GM10248 (cell line): ENCODE measurements around the gene KCTD1.
A peak's percentile ranks its signal among the peaks of the same experiment; 100 is the strongest.

Experiments
- CTCF ChIA-PET: fragments of 300-600 bp; sonication (Branson Sonifier 250); formaldehyde crosslinking; extraction: SDS; loops from one replicate; lab custom pipeline; 2021; ENCODE audit warnings: antibody characterized with exemption; lab: Yijun Ruan, JAX
- POLR2A ChIA-PET: fragments of 350-650 bp; sonication (Branson Sonifier 250); formaldehyde crosslinking; extraction: SDS; loops from one replicate; lab custom pipeline; 2020; ENCODE audit warnings: antibody characterized with exemption; lab: Yijun Ruan, JAX
- DNase-seq: peaks from one replicate; pipeline ENCODE4 v3.0.0; 2012; ENCODE audit errors: extremely low spot score
- TF ChIP-seq, protein P1 (sequence below): IDR thresholded peaks from 2 replicates; pipeline ENCODE4 v1.5.1; 2012; ENCODE audit warnings: mild to moderate bottlenecking, low read depth; ENCODE audit errors: extremely low read depth, missing control alignments, control extremely low read depth

Gene KCTD1

DNA sequence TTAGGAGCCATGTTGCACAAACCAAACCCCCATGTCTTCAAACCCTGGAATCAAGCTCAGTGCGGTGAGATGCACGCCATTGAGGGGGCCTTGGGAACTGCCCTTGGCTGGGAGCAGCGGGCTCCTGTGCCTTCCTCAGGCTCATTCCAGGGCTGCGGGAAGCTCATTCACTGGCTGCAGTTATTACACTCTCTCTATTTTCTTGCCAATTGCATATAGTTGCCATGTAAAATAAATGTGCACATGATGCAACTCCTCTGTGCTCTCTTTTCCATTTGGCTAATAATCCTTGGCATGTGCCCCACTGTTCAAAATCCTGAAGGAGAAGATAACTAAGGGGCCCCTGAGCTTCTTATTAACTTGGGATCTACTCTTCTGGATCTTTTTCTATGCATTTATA lies 74.7 kb downstream of the KCTD1 start:
- CTCF ChIA-PET = interaction anchor here (0.8 to 2.4 kb wide), 5 partner anchors 10 to 90 kb away, joined by 3 to 13 read pairs (median 4); no protein-coding TSS in a partner anchor

DNA sequence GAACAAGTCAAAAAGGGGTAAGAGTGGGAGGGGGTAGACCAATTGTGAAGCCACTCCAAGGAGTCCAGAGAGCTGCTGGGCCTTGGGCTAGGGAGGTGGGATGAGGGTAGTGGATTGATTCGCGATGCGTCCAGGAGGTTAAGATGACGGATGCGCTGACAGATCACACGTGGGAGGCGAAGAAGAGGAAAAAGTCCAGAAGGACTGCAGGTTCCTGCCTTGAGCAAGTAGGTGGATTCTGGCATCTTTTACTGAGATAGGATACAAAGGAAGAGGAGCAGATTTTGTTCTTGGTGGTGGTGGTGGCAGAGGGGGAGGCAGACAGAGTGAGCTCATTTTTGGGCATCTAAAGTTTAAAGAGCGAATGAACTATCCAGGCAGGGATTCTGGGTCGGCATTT lies 76.5 kb downstream of the KCTD1 start:
- TF ChIP-seq, protein P1, sequence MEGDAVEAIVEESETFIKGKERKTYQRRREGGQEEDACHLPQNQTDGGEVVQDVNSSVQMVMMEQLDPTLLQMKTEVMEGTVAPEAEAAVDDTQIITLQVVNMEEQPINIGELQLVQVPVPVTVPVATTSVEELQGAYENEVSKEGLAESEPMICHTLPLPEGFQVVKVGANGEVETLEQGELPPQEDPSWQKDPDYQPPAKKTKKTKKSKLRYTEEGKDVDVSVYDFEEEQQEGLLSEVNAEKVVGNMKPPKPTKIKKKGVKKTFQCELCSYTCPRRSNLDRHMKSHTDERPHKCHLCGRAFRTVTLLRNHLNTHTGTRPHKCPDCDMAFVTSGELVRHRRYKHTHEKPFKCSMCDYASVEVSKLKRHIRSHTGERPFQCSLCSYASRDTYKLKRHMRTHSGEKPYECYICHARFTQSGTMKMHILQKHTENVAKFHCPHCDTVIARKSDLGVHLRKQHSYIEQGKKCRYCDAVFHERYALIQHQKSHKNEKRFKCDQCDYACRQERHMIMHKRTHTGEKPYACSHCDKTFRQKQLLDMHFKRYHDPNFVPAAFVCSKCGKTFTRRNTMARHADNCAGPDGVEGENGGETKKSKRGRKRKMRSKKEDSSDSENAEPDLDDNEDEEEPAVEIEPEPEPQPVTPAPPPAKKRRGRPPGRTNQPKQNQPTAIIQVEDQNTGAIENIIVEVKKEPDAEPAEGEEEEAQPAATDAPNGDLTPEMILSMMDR = no peak
- no peak for DNase-seq
- ChIA-PET CTCF (interaction anchor here (0.9 to 2.4 kb wide), 4 partner anchors 12 to 88 kb away, joined by 3 to 13 read pairs (median 6); no protein-coding TSS in a partner anchor), POLR2A (no interaction called here)

More for the DNA sequence above, 74.7 kb downstream of the KCTD1 start:
- POLR2A ChIA-PET = no interaction called here
- TF ChIP-seq, protein P1 = no peak
- DNase-seq = no peak

DNA sequence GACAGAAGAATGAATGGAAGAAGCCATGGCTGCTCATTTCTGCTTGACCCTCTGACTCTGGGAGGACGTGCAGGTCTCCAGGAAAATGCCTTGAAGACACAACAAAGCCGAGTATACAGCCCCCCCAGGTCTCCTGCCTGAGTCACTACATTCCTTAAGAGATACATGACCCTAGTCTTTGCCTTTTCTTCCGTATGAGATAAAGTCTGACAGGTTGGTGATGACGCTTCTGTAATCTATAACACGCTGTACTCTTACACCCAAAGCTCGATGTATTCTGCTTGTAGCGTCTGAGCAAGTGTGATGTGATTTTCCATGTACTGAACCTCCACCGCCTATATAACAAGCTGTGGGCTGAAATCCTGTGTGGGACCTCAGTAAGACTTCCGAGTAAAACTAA lies 77.3 kb downstream of the KCTD1 start:
- ChIA-PET POLR2A (no interaction called here), CTCF (interaction anchor here (0.9 to 1.8 kb wide), 3 partner anchors 13 to 87 kb away, joined by 3 to 6 read pairs (median 6); no protein-coding TSS in a partner anchor)

DNA sequence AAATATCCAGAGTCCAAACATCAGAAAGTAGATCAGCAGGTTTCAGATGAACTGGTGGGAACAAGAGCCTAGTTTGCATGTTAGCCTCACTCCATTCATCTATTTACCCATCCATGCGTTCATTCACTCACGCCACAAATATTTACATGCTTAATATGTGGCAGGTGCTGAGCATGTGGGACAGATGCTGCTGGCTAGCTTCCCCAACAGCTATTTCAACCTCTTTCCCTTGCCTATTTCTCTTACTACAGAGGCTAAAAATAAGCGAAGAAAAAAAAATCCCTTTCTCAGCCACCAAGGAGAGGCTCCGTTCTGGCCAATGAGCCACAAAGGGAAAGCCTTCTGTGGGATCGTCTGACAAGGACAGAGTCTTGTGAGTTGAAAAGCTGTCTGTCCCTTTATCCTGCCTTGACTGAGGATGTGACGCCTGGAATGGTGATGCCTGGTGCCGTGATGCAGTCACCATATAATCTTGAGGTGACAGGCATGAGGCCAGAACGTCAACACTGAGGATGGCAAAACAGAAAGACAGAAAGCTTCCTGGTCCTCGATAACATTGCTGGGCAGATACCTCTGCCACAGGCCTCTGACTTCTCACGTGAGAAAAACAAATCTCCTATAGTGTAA lies 78.2 kb downstream of the KCTD1 start:
- DNase-seq = peak; percentile 44
- TF ChIP-seq, protein P1 = no peak
- ChIA-PET CTCF (interaction anchor here (1.0 to 1.8 kb wide), 3 partner anchors 12 to 86 kb away, joined by 3 to 6 read pairs (median 3); no protein-coding TSS in a partner anchor), POLR2A (interaction anchor here (0.6 kb wide), 1 partner anchor 135 kb away, joined by 3 read pairs; no protein-coding TSS in a partner anchor)

More for the DNA sequence above, 77.3 kb downstream of the KCTD1 start:
- DNase-seq = no peak
- TF ChIP-seq, protein P1 = no peak

DNA sequence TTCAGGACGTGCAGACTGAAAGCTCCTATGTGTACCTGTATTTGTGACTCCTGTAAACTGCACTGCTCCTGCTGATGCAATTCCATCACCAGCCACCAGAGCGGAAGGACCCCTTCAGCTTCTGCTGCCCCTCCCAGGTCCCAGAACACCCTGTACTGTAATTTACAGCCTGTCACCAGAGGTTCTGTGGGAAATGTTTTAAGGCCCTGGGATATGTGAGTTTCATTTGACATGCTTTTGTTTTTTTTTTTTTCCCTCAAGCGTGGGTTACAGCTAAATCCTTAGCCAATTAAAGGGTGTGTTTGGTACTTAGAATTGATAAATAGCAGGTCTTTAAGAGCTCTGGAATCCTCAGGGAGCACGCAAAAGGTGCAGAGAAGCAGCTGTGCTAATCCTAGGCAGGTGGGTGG lies 79.4 kb downstream of the KCTD1 start:
- ChIA-PET CTCF (interaction anchor here (1.0 to 2.2 kb wide), 8 partner anchors 8 to 64 kb away, joined by 3 to 10 read pairs (median 4); no protein-coding TSS in a partner anchor), POLR2A (interaction anchor here (0.7 kb wide), 1 partner anchor 10 kb away, joined by 4 read pairs; no protein-coding TSS in a partner anchor)
- DNase-seq = peak; percentile 41
- TF ChIP-seq, protein P1 = peak; percentile 31

GRCh38 chr18:26466026-26466425 lies 82.3 kb downstream of the KCTD1 start:
- TF ChIP-seq, protein P1 = no peak
- no peak for DNase-seq
- ChIA-PET POLR2A (no interaction called here), CTCF (no interaction called here)
